ENCODE measurements around the gene NCK2.

DNA sequence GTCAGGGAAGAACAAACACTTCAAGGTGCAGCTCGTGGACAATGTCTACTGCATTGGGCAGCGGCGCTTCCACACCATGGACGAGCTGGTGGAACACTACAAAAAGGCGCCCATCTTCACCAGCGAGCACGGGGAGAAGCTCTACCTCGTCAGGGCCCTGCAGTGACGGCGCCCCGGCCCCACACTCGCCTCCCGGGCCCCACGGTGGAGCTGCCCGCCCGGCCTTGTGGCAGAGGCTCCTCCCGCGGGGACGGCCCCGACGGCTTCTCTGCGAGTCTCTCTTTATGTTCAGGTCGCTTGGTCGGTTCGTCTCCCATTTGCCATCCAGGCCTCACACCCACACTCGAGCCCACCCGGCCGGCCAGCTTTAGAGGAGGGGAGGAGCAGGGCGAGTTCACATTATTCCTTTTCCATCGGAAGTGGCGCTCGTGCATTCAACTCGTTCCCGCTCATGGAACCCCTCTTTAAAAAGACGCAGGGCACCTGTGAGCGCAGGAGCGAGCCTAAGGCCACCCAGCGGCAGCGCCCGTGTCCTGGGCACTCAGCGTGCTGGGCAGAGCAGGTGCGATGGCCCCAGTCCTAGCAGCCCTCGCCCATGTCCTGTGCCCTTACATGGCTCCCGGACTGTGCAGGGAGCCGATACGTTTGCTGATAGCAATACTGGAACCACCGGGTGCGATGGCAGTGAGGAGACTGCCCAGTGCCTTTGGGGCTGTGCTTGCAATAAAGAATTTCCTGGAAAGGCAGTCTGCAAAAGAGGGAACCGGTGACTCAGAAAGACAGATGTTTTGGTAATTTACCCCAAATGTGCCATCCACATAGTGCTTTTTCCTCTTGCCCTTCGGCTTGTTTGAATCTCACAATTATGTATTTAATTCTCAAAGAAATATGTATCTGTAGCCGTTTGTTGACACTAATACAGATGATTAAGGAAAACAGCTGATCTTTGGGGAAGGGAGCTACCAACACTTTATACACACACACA, 148.6 kb downstream of the NCK2 start:
- TF ChIP-seq, protein P1, sequence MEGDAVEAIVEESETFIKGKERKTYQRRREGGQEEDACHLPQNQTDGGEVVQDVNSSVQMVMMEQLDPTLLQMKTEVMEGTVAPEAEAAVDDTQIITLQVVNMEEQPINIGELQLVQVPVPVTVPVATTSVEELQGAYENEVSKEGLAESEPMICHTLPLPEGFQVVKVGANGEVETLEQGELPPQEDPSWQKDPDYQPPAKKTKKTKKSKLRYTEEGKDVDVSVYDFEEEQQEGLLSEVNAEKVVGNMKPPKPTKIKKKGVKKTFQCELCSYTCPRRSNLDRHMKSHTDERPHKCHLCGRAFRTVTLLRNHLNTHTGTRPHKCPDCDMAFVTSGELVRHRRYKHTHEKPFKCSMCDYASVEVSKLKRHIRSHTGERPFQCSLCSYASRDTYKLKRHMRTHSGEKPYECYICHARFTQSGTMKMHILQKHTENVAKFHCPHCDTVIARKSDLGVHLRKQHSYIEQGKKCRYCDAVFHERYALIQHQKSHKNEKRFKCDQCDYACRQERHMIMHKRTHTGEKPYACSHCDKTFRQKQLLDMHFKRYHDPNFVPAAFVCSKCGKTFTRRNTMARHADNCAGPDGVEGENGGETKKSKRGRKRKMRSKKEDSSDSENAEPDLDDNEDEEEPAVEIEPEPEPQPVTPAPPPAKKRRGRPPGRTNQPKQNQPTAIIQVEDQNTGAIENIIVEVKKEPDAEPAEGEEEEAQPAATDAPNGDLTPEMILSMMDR (conservative IDR thresholded peaks at IDR 0.05; ENCODE audit: low read depth, low read length): no peak
- no peak for TF ChIP-seq EZH2 (IDR thresholded peaks at IDR 0.05; ENCODE audit: borderline replicate concordance, low read depth, low read length, poor library complexity, severe bottlenecking)

Data from A673 (cell line).